ENCODE measurements around the gene PTPRD. TPM values are rescaled to one million over a fixed set of nuclear protein-coding genes. Genes with fewer than 3 reads are reported as not detected.

PTPRD gene
- total RNA-seq, 3 donors from 2014 or later (not counting 1 experiment from before 2014, with no cell fraction given), result 0.05 to 0.68 TPM; not detected in 1

- Mint-ChIP-seq H3K36me3 (no peaks in the 10 kb centered on the region), H3K4me3 (no peak overlapping the region), H3K27ac (no peak overlapping the region), H3K27me3 (ENCODE audit: low read depth in 2 of 2) (no peaks in the 10 kb centered on the region), H3K9me3 (peaks cover 0 to 3% of the 10 kb centered on the region in 2 donors), H3K4me1 (no peaks in the 10 kb centered on the region)
- no peaks in the 10 kb centered on the region for H3K27me3 ChIP-seq (ENCODE audit: control insufficient read depth, insufficient read depth, low read length)
- WGBS (ENCODE audit: insufficient coverage), result 77% methylated on average over 2 of the region's 3 CpGs
- H3K9me3 ChIP-seq (ENCODE audit: control insufficient read depth, insufficient read depth, low read length), result no peaks in the 10 kb centered on the region
- ATAC-seq (no peak), DNase-seq (no peak)
- no peak overlapping the region for H3K4me3 ChIP-seq (ENCODE audit: low read length)
- no peak for TF ChIP-seq CTCF (IDR thresholded peaks at IDR 0.05)
- no peak overlapping the region for H3K27ac ChIP-seq (ENCODE audit: low read length)
- intact Hi-C loops (cut with micrococcal nuclease), result no loop called here
- H3K4me1 ChIP-seq (ENCODE audit: control insufficient read depth, insufficient read depth, low read length), result no peaks in the 10 kb centered on the region
- H3K36me3 ChIP-seq (ENCODE audit: control insufficient read depth, insufficient read depth, low read length), result no peaks in the 10 kb centered on the region
These were observed 1990.5 kb downstream of the PTPRD start for GRCh38 chr9:8622222-8622802.

- intact Hi-C loops (cut with micrococcal nuclease), result no loop called here
- Mint-ChIP-seq H3K9me3 (peaks cover 0 to 3% of the 10 kb centered on the region in 2 donors), H3K4me3 (no peak overlapping the region), H3K27me3 (ENCODE audit: low read depth in 2 of 2) (no peaks in the 10 kb centered on the region), H3K36me3 (no peaks in the 10 kb centered on the region), H3K4me1 (no peaks in the 10 kb centered on the region), H3K27ac (no peak overlapping the region)
- Histone ChIP-seq H3K27me3 (ENCODE audit: control insufficient read depth, insufficient read depth, low read length) (no peaks in the 10 kb centered on the region), H3K4me1 (ENCODE audit: control insufficient read depth, insufficient read depth, low read length) (no peaks in the 10 kb centered on the region), H3K9me3 (ENCODE audit: control insufficient read depth, insufficient read depth, low read length) (no peaks in the 10 kb centered on the region), H3K36me3 (ENCODE audit: control insufficient read depth, insufficient read depth, low read length) (no peaks in the 10 kb centered on the region), H3K27ac (ENCODE audit: low read length) (no peak overlapping the region), H3K4me3 (ENCODE audit: low read length) (no peak overlapping the region)
- DNase-seq (no peak), ATAC-seq (no peak)
- TF ChIP-seq CTCF (IDR thresholded peaks at IDR 0.05), result no peak
- WGBS (ENCODE audit: insufficient coverage), result 91% methylated on average over 2 of the region's 2 CpGs
These were observed 1991.4 kb downstream of the PTPRD start for GRCh38 chr9:8621416-8621815.

- intact Hi-C loops (cut with micrococcal nuclease), result no loop called here
- no peaks in the 10 kb centered on the region for H3K36me3 Mint-ChIP-seq
- no CpG with 5 or more reads among the region's 2 CpGs for WGBS (ENCODE audit: insufficient coverage)
- Histone ChIP-seq H3K27ac (ENCODE audit: low read length) (no peak overlapping the region), H3K27me3 (ENCODE audit: control insufficient read depth, insufficient read depth, low read length) (no peaks in the 10 kb centered on the region), H3K9me3 (ENCODE audit: control insufficient read depth, insufficient read depth, low read length) (no peaks in the 10 kb centered on the region), H3K4me1 (ENCODE audit: control insufficient read depth, insufficient read depth, low read length) (no peaks in the 10 kb centered on the region), H3K4me3 (ENCODE audit: low read length) (no peak overlapping the region), H3K36me3 (ENCODE audit: control insufficient read depth, insufficient read depth, low read length) (no peaks in the 10 kb centered on the region)
- ATAC-seq (no peak), DNase-seq (no peak)
- no peak overlapping the region for H3K4me3 Mint-ChIP-seq
- no peaks in the 10 kb centered on the region for H3K4me1 Mint-ChIP-seq
- H3K27ac Mint-ChIP-seq, result no peak overlapping the region
- H3K27me3 Mint-ChIP-seq (ENCODE audit: low read depth in 2 of 2), result peaks cover 0 to 2% of the 10 kb centered on the region in 2 donors
- no peak for TF ChIP-seq CTCF (IDR thresholded peaks at IDR 0.05)
- H3K9me3 Mint-ChIP-seq, result peaks cover 0 to 3% of the 10 kb centered on the region in 2 donors
These were observed 1996.4 kb downstream of the PTPRD start for GRCh38 chr9:8616414-8616813.

GRCh38 chr9:8614926-8615440 lies 1997.8 kb downstream of the PTPRD start:
- peaks cover 0 to 3% of the 10 kb centered on the region in 2 donors for H3K9me3 Mint-ChIP-seq
- DNase-seq (no peak), ATAC-seq (no peak)
- no peaks in the 10 kb centered on the region for H3K36me3 Mint-ChIP-seq
- Histone ChIP-seq H3K4me3 (ENCODE audit: low read length) (no peak overlapping the region), H3K36me3 (ENCODE audit: control insufficient read depth, insufficient read depth, low read length) (no peaks in the 10 kb centered on the region), H3K27me3 (ENCODE audit: control insufficient read depth, insufficient read depth, low read length) (no peaks in the 10 kb centered on the region), H3K9me3 (ENCODE audit: control insufficient read depth, insufficient read depth, low read length) (no peaks in the 10 kb centered on the region), H3K27ac (ENCODE audit: low read length) (no peak overlapping the region), H3K4me1 (ENCODE audit: control insufficient read depth, insufficient read depth, low read length) (no peaks in the 10 kb centered on the region)
- TF ChIP-seq CTCF (IDR thresholded peaks at IDR 0.05), result no peak
- intact Hi-C loops (cut with micrococcal nuclease), result no loop called here
- H3K4me1 Mint-ChIP-seq, result no peaks in the 10 kb centered on the region
- no peak overlapping the region for H3K4me3 Mint-ChIP-seq
- peaks cover 0 to 2% of the 10 kb centered on the region in 2 donors for H3K27me3 Mint-ChIP-seq (ENCODE audit: low read depth in 2 of 2)
- WGBS (ENCODE audit: insufficient coverage), result 92% methylated on average over 3 of the region's 3 CpGs
- no peak overlapping the region for H3K27ac Mint-ChIP-seq
